HUES64 (cell line): ENCODE results near the gene LIMA1.

Source experiments
- H3K27ac ChIP-seq: 2 replicates; pipeline ENCODE4 v1.7.0; 2013; ENCODE audit warnings: low read depth, low read length, inconsistent platforms
- H3K27me3 ChIP-seq: 2 replicates; pipeline ENCODE4 v1.6.1; 2013; ENCODE audit warnings: mild to moderate bottlenecking, low read length; ENCODE audit not compliant: insufficient read depth
- H3K36me3 ChIP-seq: 2 replicates; pipeline ENCODE4 v1.6.1; 2013; ENCODE audit warnings: mild to moderate bottlenecking, low read length; ENCODE audit not compliant: insufficient read depth
- H3K4me1 ChIP-seq: 2 replicates; pipeline ENCODE4 v1.6.1; 2013; ENCODE audit warnings: mild to moderate bottlenecking, low read length, moderate library complexity; ENCODE audit not compliant: insufficient read depth
- H3K4me3 ChIP-seq: 2 replicates; pipeline ENCODE4 v1.5.1; 2013; ENCODE audit warnings: mild to moderate bottlenecking, low read length, moderate library complexity
- H3K9ac ChIP-seq: 2 replicates; pipeline ENCODE4 v1.6.1; 2013; ENCODE audit warnings: mild to moderate bottlenecking, low read depth, low read length
- H3K9me3 ChIP-seq: 2 replicates; pipeline ENCODE4 v1.6.1; 2013; ENCODE audit warnings: low read depth, low read length; ENCODE audit not compliant: insufficient read depth
- WGBS: fragments of 150-250, 120-280 bp; methylation state at CpG from one replicate; pipeline ENCODE4 v1.1.7; 2013; ENCODE audit warnings: missing lambda C conversion rate; 5-methylcytosine and 5-hydroxymethylcytosine counted together

Gene LIMA1

GRCh38 chr12:50246873-50247612 lies 36.3 kb downstream of the LIMA1 start:
- WGBS: 92% methylated on average over 3 of the region's 3 CpGs
- Histone ChIP-seq H3K4me3 (no peak overlapping the region), H3K9me3 (no peaks in the 10 kb centered on the region), H3K4me1 (peaks cover 10% of the 10 kb centered on the region), H3K9ac (no peak overlapping the region), H3K27ac (no peak overlapping the region; the same call in 1 of the 2 replicates), H3K27me3 (no peaks in the 10 kb centered on the region), H3K36me3 (no peaks in the 10 kb centered on the region)

GRCh38 chr12:50246197-50246865 lies 37.0 kb downstream of the LIMA1 start:
- no peaks in the 10 kb centered on the region for H3K9me3 ChIP-seq
- 90% methylated on average over 7 of the region's 7 CpGs for WGBS
- no peaks in the 10 kb centered on the region for H3K36me3 ChIP-seq
- H3K4me3 ChIP-seq: no peak overlapping the region
- H3K27ac ChIP-seq: no peak overlapping the region
- H3K27me3 ChIP-seq: no peaks in the 10 kb centered on the region
- H3K9ac ChIP-seq: no peak overlapping the region
- peaks cover 10% of the 10 kb centered on the region for H3K4me1 ChIP-seq

GRCh38 chr12:50243507-50243906 lies 39.8 kb downstream of the LIMA1 start:
- 66% methylated on average over 1 of the region's 1 CpG for WGBS
- Histone ChIP-seq H3K4me3 (no peak overlapping the region), H3K4me1 (peaks cover 12% of the 10 kb centered on the region; the same call in 1 of the 2 replicates), H3K9ac (no peak overlapping the region), H3K36me3 (no peaks in the 10 kb centered on the region), H3K9me3 (no peaks in the 10 kb centered on the region), H3K27me3 (no peaks in the 10 kb centered on the region), H3K27ac (no peak overlapping the region)

- H3K9ac ChIP-seq: no peak overlapping the region
- no peak overlapping the region for H3K4me3 ChIP-seq
- no peaks in the 10 kb centered on the region for H3K9me3 ChIP-seq
- no peak overlapping the region for H3K27ac ChIP-seq
- H3K27me3 ChIP-seq: no peaks in the 10 kb centered on the region
- 88% methylated on average over 1 of the region's 1 CpG for WGBS
- H3K36me3 ChIP-seq: no peaks in the 10 kb centered on the region
- peaks cover 12% of the 10 kb centered on the region; the same call in 1 of the 2 replicates for H3K4me1 ChIP-seq
Observed at GRCh38 chr12:50242751-50243191, 40.5 kb downstream of the LIMA1 start.

- no peak overlapping the region for H3K4me3 ChIP-seq
- no peaks in the 10 kb centered on the region for H3K9me3 ChIP-seq
- H3K9ac ChIP-seq: no peak overlapping the region
- H3K4me1 ChIP-seq: peaks cover 10% of the 10 kb centered on the region; the same call in 1 of the 2 replicates
- 100% methylated on average over 1 of the region's 1 CpG for WGBS
- H3K27ac ChIP-seq: no peak overlapping the region
- no peaks in the 10 kb centered on the region for H3K27me3 ChIP-seq
- no peaks in the 10 kb centered on the region for H3K36me3 ChIP-seq
Observed at GRCh38 chr12:50241178-50241577, 42.1 kb downstream of the LIMA1 start.

GRCh38 chr12:50240792-50241114 lies 42.6 kb downstream of the LIMA1 start:
- H3K4me1 ChIP-seq: peaks cover 10% of the 10 kb centered on the region; the same call in 1 of the 2 replicates
- H3K4me3 ChIP-seq: no peak overlapping the region
- H3K9me3 ChIP-seq: no peaks in the 10 kb centered on the region
- no peaks in the 10 kb centered on the region for H3K36me3 ChIP-seq
- no peak overlapping the region for H3K27ac ChIP-seq
- WGBS: 88% methylated on average over 1 of the region's 1 CpG
- H3K27me3 ChIP-seq: no peaks in the 10 kb centered on the region
- H3K9ac ChIP-seq: no peak overlapping the region

- 90% methylated on average over 7 of the region's 7 CpGs for WGBS
- Histone ChIP-seq H3K27ac (no peak overlapping the region), H3K9ac (no peak overlapping the region), H3K4me1 (peaks cover 10% of the 10 kb centered on the region; the same call in 1 of the 2 replicates), H3K27me3 (no peaks in the 10 kb centered on the region), H3K36me3 (no peaks in the 10 kb centered on the region), H3K4me3 (no peak overlapping the region), H3K9me3 (no peaks in the 10 kb centered on the region)
Observed at GRCh38 chr12:50240096-50240791, 43.1 kb downstream of the LIMA1 start.

GRCh38 chr12:50239355-50239891 lies 43.9 kb downstream of the LIMA1 start:
- Histone ChIP-seq H3K27me3 (no peaks in the 10 kb centered on the region), H3K4me3 (no peak overlapping the region), H3K36me3 (no peaks in the 10 kb centered on the region), H3K4me1 (peaks cover 10% of the 10 kb centered on the region; the same call in 1 of the 2 replicates), H3K9me3 (no peaks in the 10 kb centered on the region), H3K9ac (no peak overlapping the region), H3K27ac (no peak overlapping the region)
- 86% methylated on average over 10 of the region's 10 CpGs for WGBS

- WGBS: 69% methylated on average over 3 of the region's 3 CpGs
- Histone ChIP-seq H3K9me3 (no peaks in the 10 kb centered on the region), H3K4me1 (0 out of 2 replicates have a peak, but pooled peaks cover 4% of the 10 kb centered on the region), H3K4me3 (no peak overlapping the region), H3K9ac (no peak overlapping the region), H3K27ac (no peak overlapping the region), H3K27me3 (no peaks in the 10 kb centered on the region), H3K36me3 (no peaks in the 10 kb centered on the region)
Observed at GRCh38 chr12:50234347-50234746, 49.0 kb downstream of the LIMA1 start.

- no peak overlapping the region for H3K27ac ChIP-seq
- no peaks in the 10 kb centered on the region for H3K9me3 ChIP-seq
- H3K36me3 ChIP-seq: no peaks in the 10 kb centered on the region
- H3K9ac ChIP-seq: no peak overlapping the region
- H3K4me1 ChIP-seq: no peaks in the 10 kb centered on the region
- WGBS: 91% methylated on average over 9 of the region's 9 CpGs
- H3K4me3 ChIP-seq: no peak overlapping the region
- H3K27me3 ChIP-seq: no peaks in the 10 kb centered on the region
Observed at GRCh38 chr12:50232771-50233209, 50.5 kb downstream of the LIMA1 start.

GRCh38 chr12:50232206-50232605 lies 51.1 kb downstream of the LIMA1 start:
- H3K27me3 ChIP-seq: no peaks in the 10 kb centered on the region
- WGBS: 96% methylated on average over 4 of the region's 4 CpGs
- H3K36me3 ChIP-seq: no peaks in the 10 kb centered on the region
- H3K4me1 ChIP-seq: no peaks in the 10 kb centered on the region
- no peaks in the 10 kb centered on the region for H3K9me3 ChIP-seq
- no peak overlapping the region for H3K9ac ChIP-seq
- H3K27ac ChIP-seq: no peak overlapping the region
- no peak overlapping the region for H3K4me3 ChIP-seq
